ENCODE data around the gene WWOX.
A peak's percentile ranks its signal among the peaks of the same experiment; 100 is the strongest.

The WWOX gene

DNA sequence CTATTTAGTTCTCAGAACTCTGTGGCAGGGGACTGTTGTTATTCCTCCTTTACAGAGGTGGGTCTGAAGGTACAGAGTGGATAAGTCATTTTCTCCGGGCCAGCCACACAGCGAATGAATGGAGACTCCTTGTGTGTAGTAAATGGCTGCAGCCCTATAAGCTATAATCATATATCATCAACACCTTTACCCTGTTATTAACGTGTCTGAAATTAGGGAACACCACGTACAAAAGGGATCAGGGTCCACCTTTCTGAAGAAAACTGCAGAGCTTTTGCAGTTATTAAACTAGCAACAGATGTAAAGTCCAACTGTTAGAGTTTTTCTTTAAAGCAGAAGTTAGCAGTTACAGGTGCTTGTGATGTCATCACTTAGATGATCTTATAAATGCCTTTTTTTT lies 804.4 kb downstream of the WWOX start:
- no peak for DNase-seq (ENCODE audit: low spot score)

DNA sequence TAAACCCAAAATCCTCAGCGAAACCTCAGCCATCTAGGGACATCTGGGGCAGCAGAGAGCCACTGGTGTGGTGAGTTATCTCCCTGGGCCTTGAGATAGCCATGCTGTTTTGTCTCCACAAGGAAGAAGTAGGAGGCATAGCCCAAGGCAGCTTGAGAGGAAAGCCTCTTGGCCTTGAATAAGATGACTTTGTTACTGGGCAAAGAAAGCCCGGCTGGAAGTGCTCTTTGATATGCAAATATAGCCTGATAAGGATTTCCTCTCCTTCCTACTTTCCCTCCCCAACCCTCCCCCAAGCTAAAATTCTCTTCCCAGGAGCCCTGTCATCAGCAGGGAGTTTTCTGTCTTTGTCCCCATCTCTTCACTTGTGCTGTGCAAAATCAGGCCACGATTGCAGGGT lies 806.7 kb downstream of the WWOX start:
- DNase-seq (ENCODE audit: low spot score): no peak

DNA sequence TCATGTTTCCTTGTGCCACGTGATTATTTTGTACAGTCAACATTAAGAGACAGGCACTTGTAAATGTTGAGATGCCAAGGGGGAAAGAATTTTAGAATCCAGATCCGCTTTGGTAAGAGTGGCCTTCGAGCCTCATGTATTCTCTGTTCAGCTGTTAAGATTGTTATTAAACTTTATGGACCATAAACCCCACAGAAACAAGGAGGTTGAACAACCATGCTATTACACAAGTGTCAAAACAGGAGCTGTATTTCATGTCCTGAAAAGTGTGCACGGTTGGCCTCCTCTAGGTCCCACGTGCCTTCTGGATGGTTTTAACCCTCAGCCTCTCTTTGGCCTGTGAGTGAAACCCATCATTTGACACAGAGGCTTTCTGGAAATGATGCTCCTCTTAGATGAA lies 809.8 kb downstream of the WWOX start:
- DNase-seq (ENCODE audit: low spot score): no peak

DNA sequence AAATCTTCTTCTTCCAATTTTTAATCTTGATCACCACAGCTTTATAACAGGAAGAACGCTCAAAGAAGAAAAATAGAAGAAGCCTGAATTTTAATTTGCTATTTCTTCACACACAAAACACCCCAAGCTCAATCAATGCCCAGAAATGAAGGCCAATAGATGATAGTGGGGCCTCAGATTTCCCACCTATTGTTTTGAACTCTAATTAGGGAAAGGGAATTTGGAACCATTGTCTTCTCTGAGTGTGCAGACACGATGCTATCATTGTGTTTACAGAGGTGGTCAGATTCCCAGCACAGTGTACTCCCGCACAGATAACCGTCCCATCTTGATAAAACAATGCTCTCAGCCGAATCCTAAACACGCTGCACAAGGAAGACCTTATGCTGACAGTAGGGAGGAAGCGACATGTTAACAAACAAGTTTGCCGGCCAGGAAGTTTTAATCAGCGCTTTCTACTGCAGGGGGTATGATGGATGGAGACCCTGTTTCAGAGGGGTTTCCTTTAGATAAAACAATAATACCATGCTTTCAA lies 816.4 kb downstream of the WWOX start:
- no peak for DNase-seq (ENCODE audit: low spot score)

DNA sequence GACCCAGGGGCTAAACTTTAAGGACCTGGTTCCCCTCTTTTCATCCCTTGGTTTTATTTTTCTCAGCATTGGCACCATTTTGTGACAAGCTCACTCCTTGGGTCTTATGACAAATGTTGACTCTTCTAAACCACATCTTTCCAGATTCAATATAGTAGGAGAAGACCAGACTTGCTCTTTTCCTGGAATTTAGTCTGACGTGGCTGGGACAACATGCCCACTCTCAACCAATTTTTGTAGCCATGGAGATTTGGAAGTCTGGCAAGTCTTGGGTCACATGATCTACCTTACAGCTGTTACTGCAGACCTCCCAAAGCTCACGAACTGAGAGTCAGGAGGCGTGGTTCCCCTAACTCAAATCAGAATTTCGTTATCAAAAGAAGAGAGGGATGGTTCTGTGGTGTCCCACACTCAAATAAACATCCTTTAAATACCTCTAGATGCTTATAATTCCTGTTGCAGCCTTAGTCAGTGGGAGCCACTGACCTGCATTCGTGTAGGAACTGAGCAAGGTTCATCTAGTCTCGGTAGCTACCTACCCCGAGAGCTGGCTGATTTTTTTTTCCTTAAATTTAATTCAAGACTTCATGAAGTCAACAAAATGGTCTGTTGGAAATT lies 817.6 kb downstream of the WWOX start:
- no peak for DNase-seq (ENCODE audit: low spot score)

DNA sequence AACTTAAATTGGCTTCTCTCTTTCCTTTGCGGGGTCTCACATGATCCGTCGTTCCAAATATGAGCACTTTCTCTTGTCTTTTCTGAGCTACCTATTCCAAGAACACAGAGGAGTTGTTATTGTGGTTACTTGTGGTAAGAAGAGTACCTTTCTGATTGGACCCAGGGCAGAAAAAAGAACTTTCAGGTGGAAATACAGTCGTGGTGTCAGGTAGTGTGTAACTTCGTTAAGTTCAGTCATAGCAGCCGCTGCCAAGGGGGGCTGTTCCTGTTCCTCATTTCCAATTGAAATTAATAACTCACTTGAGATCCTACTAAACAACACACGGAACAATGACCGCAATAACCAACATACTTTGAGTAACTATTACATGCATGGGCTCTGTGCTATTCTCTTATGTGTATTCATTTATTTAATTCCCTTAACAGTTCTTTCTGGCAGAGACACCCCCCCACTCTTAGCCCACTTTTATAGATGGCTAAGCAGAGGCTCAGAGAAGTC lies 819.4 kb downstream of the WWOX start:
- DNase-seq (ENCODE audit: low spot score): no peak

DNA sequence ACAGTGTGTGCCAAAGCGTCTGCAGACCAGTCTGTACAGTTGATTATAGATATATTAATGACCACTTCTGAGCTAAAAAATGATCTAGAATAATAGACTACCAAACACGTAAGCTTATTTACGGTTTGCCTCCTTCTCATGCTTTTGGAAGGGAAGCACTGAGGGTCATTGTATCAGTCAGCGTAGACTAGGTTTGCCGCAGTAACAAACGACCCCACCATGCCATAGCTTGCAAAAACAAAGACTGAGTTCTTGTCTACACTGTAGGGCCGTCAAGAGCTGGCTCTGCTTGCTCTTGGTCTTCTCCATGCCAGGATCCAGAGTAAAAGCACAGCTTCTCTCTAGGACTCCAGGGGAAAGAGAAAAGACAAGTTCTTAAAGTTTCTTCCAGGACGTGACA lies 820.4 kb downstream of the WWOX start:
- no peak for DNase-seq (ENCODE audit: low spot score)

DNA sequence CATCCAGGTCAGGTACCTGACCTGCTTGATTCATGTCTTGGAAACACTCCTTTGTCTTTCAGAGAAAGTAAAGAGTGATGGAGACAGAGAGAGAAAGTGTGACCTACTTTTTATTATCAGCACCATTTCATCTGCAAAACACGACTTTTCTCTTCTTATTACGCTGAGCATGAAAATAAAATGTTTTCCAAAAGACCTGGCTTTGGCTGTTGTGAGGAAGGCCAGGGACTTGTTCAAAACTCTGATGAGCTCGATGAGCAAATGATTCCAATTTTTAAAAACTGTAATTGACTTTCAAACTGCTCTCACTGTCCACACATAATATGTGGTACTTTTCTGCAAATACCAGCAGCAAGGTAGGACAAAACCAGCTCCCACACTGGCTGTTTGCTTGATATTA lies 821.2 kb downstream of the WWOX start:
- no peak for DNase-seq (ENCODE audit: low spot score)

DNA sequence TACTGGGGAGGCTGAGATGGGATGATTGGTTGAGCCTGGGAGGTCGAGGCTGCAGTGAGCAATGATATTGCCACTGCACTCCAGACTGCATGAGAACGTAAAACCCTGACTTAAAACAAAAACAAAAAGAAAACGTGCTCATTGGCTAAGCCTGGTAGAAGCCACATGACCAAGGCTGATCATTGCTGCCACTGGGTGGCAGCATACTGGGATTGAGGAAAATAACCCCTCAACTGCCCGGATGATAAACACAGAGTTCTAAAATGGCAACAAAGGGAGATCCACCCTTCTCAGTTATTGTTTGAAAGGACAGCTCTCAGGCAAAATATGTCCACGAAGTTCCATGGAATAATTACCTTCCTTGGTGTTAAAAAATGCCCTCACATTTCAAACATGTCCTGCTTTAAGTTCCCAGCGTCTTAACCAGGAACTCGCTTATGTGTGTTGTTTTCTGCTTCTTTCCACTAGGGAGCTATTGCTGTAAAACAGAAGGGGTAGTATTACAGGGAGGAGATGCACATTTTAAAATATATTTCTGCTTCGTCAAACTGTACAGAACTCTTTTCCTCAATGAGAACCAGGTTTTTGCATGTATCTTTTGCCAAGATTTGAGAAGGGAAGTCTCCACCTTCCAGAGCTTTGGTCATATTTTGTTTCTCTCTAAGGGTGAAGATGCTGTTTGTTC lies 825.8 kb downstream of the WWOX start:
- DNase-seq (ENCODE audit: low spot score): peak; percentile 38

DNA sequence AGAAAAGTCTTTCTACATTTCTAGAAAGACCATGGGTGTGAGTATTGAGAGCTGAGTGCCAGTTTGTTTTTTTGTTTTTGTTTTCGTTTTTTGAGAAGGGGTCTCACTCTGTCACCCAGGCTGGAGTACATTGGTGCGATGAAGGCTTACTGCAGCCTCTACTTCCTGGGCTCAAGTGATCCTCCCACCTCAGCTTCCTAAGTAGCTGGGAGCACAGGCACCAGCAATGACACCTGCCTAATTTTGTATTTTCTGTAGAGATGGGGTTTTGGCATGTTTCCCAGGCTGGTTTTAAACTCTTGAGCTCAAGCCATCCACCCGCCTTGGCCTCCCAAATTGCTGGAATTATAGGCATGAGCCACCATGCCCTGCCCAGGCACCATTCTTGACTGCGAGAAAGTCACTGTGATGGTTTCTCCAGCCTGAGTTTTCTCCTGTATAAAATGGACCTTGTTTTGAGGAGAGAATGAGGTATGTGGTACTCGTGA lies 827.3 kb downstream of the WWOX start:
- no peak for DNase-seq (ENCODE audit: low spot score)

DNA sequence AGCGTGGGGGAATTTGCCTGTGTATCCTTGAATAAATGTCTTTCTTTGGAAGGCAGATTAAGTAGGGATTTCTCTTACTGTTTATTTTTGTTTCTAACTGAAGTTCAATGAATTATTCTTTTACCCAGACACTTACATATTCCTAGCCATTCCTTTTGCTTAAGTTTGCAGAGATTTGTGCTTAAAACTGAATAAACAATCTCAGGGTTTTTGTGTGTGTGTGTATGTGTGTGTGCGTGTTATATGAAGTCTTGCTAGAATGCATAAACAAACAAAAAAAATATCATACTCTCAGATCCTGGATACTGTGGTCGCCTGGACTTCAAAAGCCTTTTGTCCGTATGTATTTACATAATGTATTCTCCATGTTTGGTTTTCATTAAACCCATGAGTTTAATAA lies 828.3 kb downstream of the WWOX start:
- DNase-seq (ENCODE audit: low spot score): no peak

DNA sequence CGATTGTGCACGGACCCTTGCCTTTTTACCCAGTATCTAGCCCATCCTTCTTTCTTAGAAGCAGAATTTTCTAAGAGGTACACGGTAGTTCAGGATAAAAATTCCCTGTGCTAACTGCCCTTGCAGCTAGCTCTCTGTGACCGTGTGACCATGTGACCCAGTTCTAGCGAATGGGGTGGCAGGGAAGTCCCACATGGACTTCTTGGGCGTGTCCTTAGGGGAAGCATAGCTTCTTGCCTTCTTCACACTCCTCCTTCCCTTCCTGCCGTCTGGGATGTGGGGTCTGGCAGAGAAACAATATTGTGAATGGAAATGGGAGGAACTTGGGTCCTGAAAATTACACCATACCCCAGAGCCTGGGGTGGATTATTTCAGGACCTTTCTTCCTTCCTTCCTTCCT lies 830.4 kb downstream of the WWOX start:
- no peak for DNase-seq (ENCODE audit: low spot score)

DNA sequence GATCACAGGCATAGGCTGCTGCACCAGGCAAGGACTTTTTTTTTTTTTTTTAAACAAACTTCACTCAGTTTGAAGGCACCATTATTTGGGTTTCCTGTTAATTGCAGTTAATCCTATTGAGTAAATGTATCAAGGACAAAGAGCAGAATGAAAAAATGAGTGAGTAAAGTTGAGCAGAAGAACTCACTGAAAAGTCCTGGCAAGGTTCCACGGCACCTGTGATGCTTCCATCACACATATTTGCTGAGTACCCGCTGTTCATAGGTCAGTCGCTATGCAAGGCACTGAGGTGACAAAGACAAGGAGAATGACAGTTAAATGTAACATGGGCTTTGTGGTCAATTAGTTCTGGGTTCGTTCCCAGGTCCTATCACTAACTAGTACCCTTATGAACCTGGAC lies 831.1 kb downstream of the WWOX start:
- DNase-seq (ENCODE audit: low spot score): no peak

DNA sequence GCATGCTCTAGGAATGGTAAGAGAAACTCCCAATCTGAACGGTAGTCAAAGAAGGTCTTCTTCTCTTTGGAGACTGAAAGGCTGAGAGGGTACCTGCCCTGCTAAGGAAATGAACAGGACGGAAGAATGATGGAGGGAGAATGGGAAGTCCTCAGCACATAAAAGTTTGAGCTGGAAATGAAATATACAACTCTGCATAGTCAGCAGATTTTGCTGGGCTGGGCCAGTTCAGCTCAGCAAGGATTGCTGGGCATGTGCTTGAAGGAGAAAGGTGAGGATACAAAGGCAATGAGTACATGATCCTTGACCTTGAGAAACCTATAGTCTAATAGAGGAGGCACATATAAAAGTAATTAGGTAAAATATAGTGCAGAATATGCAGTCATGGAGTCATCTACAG lies 831.8 kb downstream of the WWOX start:
- DNase-seq (ENCODE audit: low spot score): no peak

DNA sequence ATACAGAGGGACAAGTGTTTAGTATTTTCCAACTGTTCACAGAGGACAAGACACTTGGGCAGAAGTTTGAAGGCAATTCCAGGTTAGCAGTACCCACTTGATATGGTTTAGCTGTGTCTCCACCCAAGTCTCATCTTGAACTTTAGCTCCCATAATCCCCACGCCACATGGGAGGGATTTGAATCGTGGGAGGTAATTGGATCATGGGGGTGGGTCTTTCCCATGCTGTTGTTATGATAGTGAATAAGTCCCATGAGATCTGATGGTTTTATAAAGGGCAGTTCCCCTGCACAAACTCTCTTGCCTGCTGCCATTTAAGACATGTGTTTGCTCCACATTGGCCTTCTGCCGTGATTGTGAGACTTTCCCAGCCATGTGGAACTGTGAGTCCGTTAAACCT lies 832.2 kb downstream of the WWOX start:
- DNase-seq (ENCODE audit: low spot score): no peak

DNA sequence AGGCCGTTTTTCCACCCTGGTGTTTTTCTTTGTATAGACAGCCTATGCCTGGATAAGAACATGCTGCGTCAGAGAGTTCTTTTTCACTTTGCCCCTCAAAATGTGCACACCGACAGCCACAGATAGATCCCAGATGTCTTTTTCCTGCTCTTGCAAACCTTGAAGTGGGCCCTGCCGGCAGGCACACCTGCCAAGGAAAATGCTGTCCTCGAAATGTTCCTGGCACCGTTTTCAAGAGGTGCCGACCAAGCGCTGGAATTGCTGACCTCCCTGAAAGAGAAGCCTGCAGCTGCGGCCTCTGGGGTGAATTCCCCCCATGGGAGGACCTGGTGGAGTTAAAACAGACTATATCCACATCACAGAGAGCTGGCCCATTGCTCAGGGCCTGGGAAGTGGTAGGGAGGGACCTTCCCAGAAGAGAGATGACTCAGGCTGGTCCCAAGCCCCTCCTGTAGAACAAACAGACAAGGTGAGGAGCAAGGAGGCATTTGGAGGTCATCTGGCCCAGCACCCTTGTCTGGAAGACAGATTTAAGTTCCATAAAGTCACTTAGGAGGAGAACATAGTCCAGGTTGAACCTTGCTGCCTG lies 833.0 kb downstream of the WWOX start:
- DNase-seq (ENCODE audit: low spot score): no peak

DNA sequence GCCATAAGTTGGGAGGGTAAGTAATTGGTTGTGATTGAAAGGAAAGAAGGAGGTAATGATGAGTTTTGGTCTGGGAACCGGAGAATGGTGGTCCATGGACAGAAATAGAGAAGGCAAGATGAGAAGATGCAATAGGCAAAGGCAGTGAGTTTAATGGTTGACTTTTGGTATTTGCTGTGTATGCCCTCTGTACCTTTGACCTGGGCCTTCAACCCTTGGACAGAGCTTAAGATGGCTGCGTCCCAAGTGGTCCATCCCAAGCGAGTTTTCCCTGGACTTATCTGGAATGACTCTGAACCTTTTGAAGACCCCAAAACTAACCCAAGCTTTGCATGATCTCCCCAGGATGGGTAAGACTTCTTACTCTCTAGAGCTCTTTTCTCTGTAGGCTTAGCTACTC lies 836.6 kb downstream of the WWOX start:
- no peak for DNase-seq (ENCODE audit: low spot score)

DNA sequence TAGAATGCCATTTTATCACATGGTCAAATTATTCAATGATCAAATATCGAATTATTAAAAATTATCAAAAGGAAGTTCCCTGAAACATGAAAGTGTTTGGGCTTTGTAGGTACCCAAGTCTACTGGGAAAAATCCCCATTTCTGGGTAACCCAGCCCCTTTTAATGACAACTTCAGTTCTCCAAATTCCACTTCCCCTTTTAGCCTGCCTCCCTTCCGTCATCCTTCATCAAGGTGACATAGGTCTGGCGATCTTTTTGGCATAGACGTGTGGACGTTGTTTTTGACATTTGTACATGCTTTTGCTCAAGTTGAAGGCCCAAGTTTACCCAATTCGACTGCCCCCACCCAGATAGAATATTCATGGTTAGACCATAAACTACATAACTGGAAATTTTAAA lies 840.1 kb downstream of the WWOX start:
- DNase-seq (ENCODE audit: low spot score): no peak

DNA sequence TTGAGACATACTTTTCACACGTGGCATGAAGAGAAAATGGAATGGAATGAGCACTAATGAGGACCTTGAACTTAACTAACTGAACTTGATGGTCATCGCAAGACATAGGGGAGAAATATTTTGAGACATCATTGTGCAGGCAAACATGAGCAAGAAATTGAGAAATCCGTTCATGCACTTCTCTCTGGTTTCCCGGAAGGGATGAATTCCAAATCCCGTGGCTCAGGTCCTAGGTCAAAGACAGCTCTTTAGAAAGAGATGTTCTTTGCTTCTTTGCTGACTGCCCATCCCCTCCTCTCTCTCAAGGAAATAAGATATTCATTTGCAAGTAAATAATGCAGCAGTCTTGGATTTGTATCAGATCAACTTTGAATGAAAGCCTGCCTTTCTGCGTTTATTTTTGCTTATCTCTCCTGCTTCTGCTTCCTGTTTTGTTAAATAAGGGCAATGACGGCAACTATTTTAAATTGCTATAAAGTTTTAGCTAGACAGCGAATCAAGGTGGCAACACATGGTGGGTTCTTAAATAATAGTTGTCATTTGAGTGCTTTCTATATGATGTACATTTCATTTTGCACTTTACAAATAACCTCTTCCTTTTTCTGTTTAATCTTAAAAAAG lies 843.3 kb downstream of the WWOX start:
- DNase-seq (ENCODE audit: low spot score): no peak

DNA sequence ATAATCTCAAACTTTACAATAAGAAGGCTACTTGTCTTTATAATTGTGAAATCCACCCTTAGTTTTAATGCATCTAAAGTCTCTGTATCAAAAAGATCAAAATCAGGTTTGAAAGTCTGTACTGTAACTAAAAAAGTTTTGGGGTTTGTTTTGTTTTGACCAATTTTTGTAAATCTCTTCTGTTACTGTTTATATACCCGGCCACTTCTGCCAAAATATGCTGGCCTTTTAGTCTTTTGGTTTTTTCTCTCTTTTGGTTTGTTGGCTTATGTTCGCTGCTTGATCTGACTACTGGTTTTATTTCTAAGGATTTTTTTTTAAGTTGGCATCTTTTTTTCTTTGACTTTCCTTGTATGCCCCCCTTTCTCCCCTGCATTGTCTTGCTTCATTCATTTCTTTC lies 845.9 kb downstream of the WWOX start:
- no peak for DNase-seq (ENCODE audit: low spot score)

DNA sequence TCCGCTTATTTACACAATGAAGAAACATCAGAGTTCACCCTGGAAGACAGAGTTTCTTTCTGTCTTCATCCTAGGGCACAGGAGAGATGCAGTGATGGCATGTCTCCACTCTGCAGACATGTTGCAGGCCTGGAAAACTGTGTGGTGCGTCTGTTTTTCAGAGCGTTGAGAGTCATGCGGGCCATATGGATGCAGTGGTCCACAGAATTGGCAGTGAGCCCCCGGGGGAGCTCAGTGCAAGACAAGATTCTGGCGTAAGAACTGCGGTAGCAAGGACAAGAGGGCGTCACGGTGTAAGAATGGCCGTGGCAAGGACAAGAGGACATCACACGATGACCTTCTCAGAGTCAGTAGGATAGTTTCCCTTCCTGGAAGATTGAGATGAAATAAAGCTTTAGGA lies 847.1 kb downstream of the WWOX start:
- no peak for DNase-seq (ENCODE audit: low spot score)

DNA sequence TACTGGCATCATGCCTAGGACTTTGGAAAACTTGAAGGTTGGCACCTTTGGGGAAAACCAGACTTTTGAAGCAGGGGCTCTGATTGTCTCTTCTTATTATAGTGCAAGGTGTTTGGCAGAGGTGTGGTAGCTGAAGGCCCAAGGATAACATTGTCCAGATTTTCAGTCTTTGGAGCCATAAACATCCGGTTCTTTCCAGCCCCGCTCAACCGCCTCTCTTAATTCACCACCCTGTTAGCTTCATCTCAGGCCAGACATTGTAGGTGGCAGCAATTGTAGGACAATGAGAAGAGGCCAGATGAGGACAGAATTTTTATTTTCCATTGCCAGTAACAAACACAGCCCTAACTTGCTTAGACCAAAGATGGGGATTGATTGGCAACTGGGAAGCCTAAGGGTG lies 851.3 kb downstream of the WWOX start:
- no peak for DNase-seq (ENCODE audit: low spot score)

DNA sequence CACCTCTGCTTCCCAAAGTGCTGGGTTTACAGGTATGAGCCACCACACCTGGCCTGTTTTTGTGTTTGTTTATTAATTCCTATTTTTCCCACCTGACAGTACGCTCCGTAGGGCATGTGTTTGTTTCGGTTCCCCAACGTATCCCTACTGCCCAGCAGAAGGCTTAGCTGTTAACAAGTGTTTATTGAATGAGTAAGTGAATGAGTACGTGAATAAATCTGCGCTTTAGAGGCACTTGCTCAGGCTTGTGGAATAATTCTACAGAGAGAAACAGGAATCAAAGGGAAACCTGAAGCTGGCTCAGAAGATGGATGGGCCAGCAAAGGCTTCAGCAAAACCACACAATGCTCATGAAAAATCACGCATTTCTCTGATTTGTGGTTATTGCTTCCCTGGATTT lies 853.2 kb downstream of the WWOX start:
- no peak for DNase-seq (ENCODE audit: low spot score)

All from kidney tubule cell (primary cell).